H9 (cell line): Measurements from ENCODE around the gene ANKRD23. TPM values are rescaled to one million over a fixed set of nuclear protein-coding genes. Genes with fewer than 3 reads are reported as not detected.

Source experiments
- DNase-seq: peaks from one replicate; pipeline ENCODE4 v3.0.0-alpha.2; 2017
- H2AFZ ChIP-seq: one replicate; pipeline ENCODE4 v1.6.1; 2013; ENCODE audit warnings: mild to moderate bottlenecking, low read length, control low read depth, moderate library complexity
- H2AK5ac ChIP-seq: 2 replicates; pipeline ENCODE4 v1.6.1; 2013; ENCODE audit warnings: low read length, control low read depth, mixed read lengths; ENCODE audit not compliant: insufficient read length
- H2BK120ac ChIP-seq: one replicate; pipeline ENCODE4 v1.6.1; 2013; ENCODE audit warnings: low read depth, mild to moderate bottlenecking, low read length, control low read depth, inconsistent platforms; ENCODE audit not compliant: poor library complexity, severe bottlenecking
- H2BK12ac ChIP-seq: 2 replicates; pipeline ENCODE4 v1.6.1; 2013; ENCODE audit warnings: low read length, control low read depth, mixed read lengths, low read depth; ENCODE audit not compliant: insufficient read length
- H2BK15ac ChIP-seq: 2 replicates; pipeline ENCODE4 v1.6.1; 2013; ENCODE audit warnings: low read depth, low read length, control low read depth
- H2BK20ac ChIP-seq: one replicate; pipeline ENCODE4 v1.6.1; 2013; ENCODE audit warnings: low read depth, mild to moderate bottlenecking, low read length, control low read depth, inconsistent platforms; ENCODE audit not compliant: poor library complexity, severe bottlenecking
- H2BK5ac ChIP-seq: 2 replicates; pipeline ENCODE4 v1.6.1; 2013; ENCODE audit warnings: low read length, control low read depth, mixed read lengths; ENCODE audit not compliant: insufficient read length
- H3K14ac ChIP-seq: 2 replicates; pipeline ENCODE4 v1.6.1; 2013; ENCODE audit warnings: low read length, control low read depth; ENCODE audit not compliant: insufficient read depth
- H3K18ac ChIP-seq: 2 replicates; pipeline ENCODE4 v1.6.1; 2013; ENCODE audit warnings: low read depth, mild to moderate bottlenecking, mixed read lengths, low read length, control low read depth; ENCODE audit not compliant: insufficient read length
- H3K23ac ChIP-seq: 2 replicates; pipeline ENCODE4 v1.6.1; 2013; ENCODE audit warnings: low read length, control low read depth, mixed read lengths, low read depth; ENCODE audit not compliant: insufficient read length
- H3K23me2 ChIP-seq: 2 replicates; pipeline ENCODE4 v1.6.1; 2013; ENCODE audit warnings: low read depth, mild to moderate bottlenecking, mixed read lengths, low read length, control low read depth; ENCODE audit not compliant: insufficient read length, poor library complexity, severe bottlenecking
- H3K27ac ChIP-seq: 2 replicates; pipeline ENCODE4 v1.5.1; 2013; ENCODE audit warnings: low read length, control low read depth, mixed read lengths, low read depth; ENCODE audit not compliant: insufficient read length
- H3K27me3 ChIP-seq: 2 replicates; pipeline ENCODE4 v1.6.1; 2013; ENCODE audit warnings: low read length, control low read depth, inconsistent platforms; ENCODE audit not compliant: insufficient read depth
- H3K4ac ChIP-seq: 2 replicates; pipeline ENCODE4 v1.6.1; 2013; ENCODE audit warnings: low read depth, mild to moderate bottlenecking, control low read depth, inconsistent platforms, low read length, moderate library complexity
- H3K4me1 ChIP-seq: 2 replicates; pipeline ENCODE4 v1.6.1; 2013; ENCODE audit warnings: low read length, control low read depth, inconsistent platforms; ENCODE audit not compliant: insufficient read depth
- H3K4me2 ChIP-seq: 2 replicates; pipeline ENCODE4 v1.6.1; 2013; ENCODE audit warnings: low read length, control low read depth, mixed read lengths; ENCODE audit not compliant: insufficient read length, insufficient read depth
- H3K56ac ChIP-seq: 2 replicates; pipeline ENCODE4 v1.6.1; 2013; ENCODE audit warnings: low read depth, mild to moderate bottlenecking, mixed read lengths, low read length, control low read depth; ENCODE audit not compliant: insufficient read length
- H3K79me1 ChIP-seq: 2 replicates; pipeline ENCODE4 v1.6.1; 2013; ENCODE audit warnings: low read depth, mild to moderate bottlenecking, moderate library complexity, low read length, control low read depth, inconsistent platforms; ENCODE audit not compliant: insufficient read depth, poor library complexity, severe bottlenecking
- H3K79me2 ChIP-seq: 2 replicates; pipeline ENCODE4 v1.6.1; 2013; ENCODE audit warnings: low read length, control low read depth, inconsistent platforms; ENCODE audit not compliant: insufficient read depth
- H3K9ac ChIP-seq: 2 replicates; pipeline ENCODE4 v1.6.1; 2013; ENCODE audit warnings: low read length, control low read depth, mixed read lengths; ENCODE audit not compliant: insufficient read length; ENCODE audit errors: extremely low read depth
- H3K9me3 ChIP-seq: one replicate; pipeline ENCODE4 v1.6.1; 2013; ENCODE audit warnings: low read depth, low read length, inconsistent platforms; ENCODE audit not compliant: control insufficient read depth
- H3T11ph ChIP-seq: one replicate; pipeline ENCODE4 v1.6.1; 2013; ENCODE audit warnings: mild to moderate bottlenecking, low read length, control low read depth, inconsistent platforms
- H4K20me1 ChIP-seq: one replicate; pipeline ENCODE4 v1.6.1; 2013; ENCODE audit not compliant: control insufficient read depth, insufficient read length, insufficient read depth
- H4K5ac ChIP-seq: 2 replicates; pipeline ENCODE4 v1.6.1; 2013; ENCODE audit warnings: low read depth, mild to moderate bottlenecking, mixed read lengths, low read length, control low read depth; ENCODE audit not compliant: insufficient read length
- H4K8ac ChIP-seq: replicated peaks from 2 replicates; pipeline ENCODE4 v1.6.1; 2013; ENCODE audit warnings: low read length, control low read depth, mixed read lengths, low read depth; ENCODE audit not compliant: insufficient read length
- H4K91ac ChIP-seq: 2 replicates; pipeline ENCODE4 v1.6.1; 2013; ENCODE audit warnings: low read depth, mild to moderate bottlenecking, moderate library complexity, mixed read lengths, low read length, control low read depth; ENCODE audit not compliant: insufficient read length
- H3K27ac Mint-ChIP-seq, 3 experiments: 2 replicates in 2 of 3; 3 replicates in 1 of 3; pipeline ENCODE4 v1.8.0; 2020 to 2021; ENCODE audit warnings: mixed read lengths in 3 of 3, mild to moderate bottlenecking in 1 of 3, moderate library complexity in 1 of 3
- H3K27me3 Mint-ChIP-seq: 2 replicates; pipeline ENCODE4 v1.8.0; 2021; ENCODE audit warnings: low read depth, mild to moderate bottlenecking, moderate library complexity, mixed read lengths
- H3K36me3 Mint-ChIP-seq, 3 experiments: 2 replicates in 2 of 3; 3 replicates in 1 of 3; pipeline ENCODE4 v1.8.0; 2020 to 2021; ENCODE audit warnings: low read depth in 3 of 3, mixed read lengths in 3 of 3; ENCODE audit not compliant: insufficient read depth in 1 of 3
- H3K4me1 Mint-ChIP-seq, 2 experiments: 2 replicates each; pipeline ENCODE4 v1.8.0; 2020; ENCODE audit warnings: mixed read lengths in 2 of 2
- H3K4me3 Mint-ChIP-seq, 2 experiments: 2 replicates in 1 of 2; 3 replicates in 1 of 2; pipeline ENCODE4 v1.8.0; 2020 to 2021; ENCODE audit warnings: mild to moderate bottlenecking in 2 of 2, mixed read lengths in 2 of 2, moderate library complexity in 1 of 2
- H3K9me3 Mint-ChIP-seq, 2 experiments: 2 replicates in 1 of 2; 3 replicates in 1 of 2; pipeline ENCODE4 v1.8.0; 2020; ENCODE audit warnings: mild to moderate bottlenecking in 2 of 2, mixed read lengths in 2 of 2, moderate library complexity in 1 of 2
- WGBS: extraction: QIAGEN DNeasy Blood & Tissue Kit; methylation state at CpG from one replicate; pipeline ENCODE4 v1.1.7; 2013; ENCODE audit warnings: missing lambda C conversion rate, low lambda C conversion rate, mixed read lengths; ENCODE audit not compliant: insufficient read length; ENCODE audit errors: extremely low coverage; 5-methylcytosine and 5-hydroxymethylcytosine counted together
- total RNA-seq: library from RNA; stranded (reverse); gene quantifications from 2 replicates; pipeline ENCODE4 v1.2.1, GENCODE V29; 2021
- TF ChIP-seq, protein P1 (sequence below): fragments of 200-600 bp; sonication (generic); conservative IDR thresholded peaks from 3 replicates; pipeline ENCODE4 v1.8.0; 2021; ENCODE audit warnings: antibody characterized with exemption, mild to moderate bottlenecking

The ANKRD23 gene
- total RNA-seq, 1 experiment from 2014 or later = 2.4 TPM

DNA sequence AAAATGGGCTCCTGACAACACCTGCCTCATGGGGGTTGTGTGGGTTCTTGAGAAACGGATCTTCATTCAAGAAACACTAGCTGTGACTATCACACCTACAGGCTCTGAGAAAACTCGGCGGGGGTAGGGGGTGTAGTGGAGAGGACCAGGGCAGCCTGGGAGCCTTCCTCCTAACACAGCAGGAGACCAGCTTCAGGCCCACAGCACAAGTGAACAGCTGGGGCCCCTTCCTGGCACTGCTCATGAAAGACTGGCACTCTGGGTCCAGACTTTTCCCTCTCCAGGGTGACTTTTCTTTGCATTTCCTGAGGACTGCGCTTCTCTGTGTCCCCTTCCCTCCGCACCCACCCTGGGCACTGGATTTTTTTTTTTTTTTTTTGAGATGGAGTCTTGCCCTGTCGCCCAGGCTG, 33.2 kb upstream of the ANKRD23 start:
- Histone ChIP-seq H3K23me2 (no peaks in the 10 kb centered on the region), H3K4ac (no peak overlapping the region), H2BK12ac (no peak overlapping the region), H2BK20ac (no peak overlapping the region), H4K91ac (no peak overlapping the region), H3K56ac (no peak overlapping the region), H3K14ac (no peak overlapping the region), H3K27ac (no peak overlapping the region), H3K18ac (no peak overlapping the region), H2BK15ac (no peak overlapping the region), H3T11ph (no peak overlapping the region), H2BK5ac (no peak overlapping the region), H3K23ac (no peak overlapping the region), H4K8ac (no peak overlapping the region), H3K27me3 (no peaks in the 10 kb centered on the region), H3K9me3 (no peaks in the 10 kb centered on the region), H3K79me1 (no peaks in the 10 kb centered on the region), H3K9ac (no peak overlapping the region), H2AK5ac (no peak overlapping the region), H2AFZ (no peak overlapping the region), H3K4me1 (peaks cover 3% of the 10 kb centered on the region; the same call in 1 of the 2 replicates), H4K20me1 (no peaks in the 10 kb centered on the region), H2BK120ac (no peak overlapping the region), H3K79me2 (no peaks in the 10 kb centered on the region), H4K5ac (no peak overlapping the region), H3K4me2 (no peak overlapping the region)
- no peaks in the 10 kb centered on the region for H3K9me3 Mint-ChIP-seq
- H3K4me1 Mint-ChIP-seq = peaks cover 65 to 75% of the 10 kb centered on the region in 2 experiments
- TF ChIP-seq, protein P1, sequence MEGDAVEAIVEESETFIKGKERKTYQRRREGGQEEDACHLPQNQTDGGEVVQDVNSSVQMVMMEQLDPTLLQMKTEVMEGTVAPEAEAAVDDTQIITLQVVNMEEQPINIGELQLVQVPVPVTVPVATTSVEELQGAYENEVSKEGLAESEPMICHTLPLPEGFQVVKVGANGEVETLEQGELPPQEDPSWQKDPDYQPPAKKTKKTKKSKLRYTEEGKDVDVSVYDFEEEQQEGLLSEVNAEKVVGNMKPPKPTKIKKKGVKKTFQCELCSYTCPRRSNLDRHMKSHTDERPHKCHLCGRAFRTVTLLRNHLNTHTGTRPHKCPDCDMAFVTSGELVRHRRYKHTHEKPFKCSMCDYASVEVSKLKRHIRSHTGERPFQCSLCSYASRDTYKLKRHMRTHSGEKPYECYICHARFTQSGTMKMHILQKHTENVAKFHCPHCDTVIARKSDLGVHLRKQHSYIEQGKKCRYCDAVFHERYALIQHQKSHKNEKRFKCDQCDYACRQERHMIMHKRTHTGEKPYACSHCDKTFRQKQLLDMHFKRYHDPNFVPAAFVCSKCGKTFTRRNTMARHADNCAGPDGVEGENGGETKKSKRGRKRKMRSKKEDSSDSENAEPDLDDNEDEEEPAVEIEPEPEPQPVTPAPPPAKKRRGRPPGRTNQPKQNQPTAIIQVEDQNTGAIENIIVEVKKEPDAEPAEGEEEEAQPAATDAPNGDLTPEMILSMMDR = no peak
- no peak for DNase-seq
- H3K4me3 Mint-ChIP-seq = no peak overlapping the region
- WGBS = no CpG with 5 or more reads among the region's 6 CpGs
- H3K27ac Mint-ChIP-seq = no peak overlapping the region
- peaks cover 1% of the 10 kb centered on the region for H3K27me3 Mint-ChIP-seq
- 0 out of 7 replicates have a peak, but pooled peaks cover 0 to 5% (median 0%) of the 10 kb centered on the region in 3 experiments for H3K36me3 Mint-ChIP-seq
